ENCODE data around the gene PTPRG.

The PTPRG gene

GRCh38 chr3:62142331-62143085 lies 581.1 kb downstream of the PTPRG start:
- Histone ChIP-seq H3K27ac (ENCODE audit: poor library complexity, severe bottlenecking) (no peak overlapping the region), H3K36me3 (ENCODE audit: low read depth) (no peaks in the 10 kb centered on the region), H3K9me3 (ENCODE audit: severe bottlenecking) (no peaks in the 10 kb centered on the region), H3K4me1 (ENCODE audit: insufficient read depth, poor library complexity, severe bottlenecking) (no peaks in the 10 kb centered on the region), H3K27me3 (ENCODE audit: insufficient read depth, poor library complexity, severe bottlenecking) (no peaks in the 10 kb centered on the region), H3K4me3 (ENCODE audit: severe bottlenecking) (no peak overlapping the region)
- TF ChIP-seq CTCF (IDR thresholded peaks at IDR 0.05; ENCODE audit: poor library complexity, severe bottlenecking): no peak
- no peak for ATAC-seq (ENCODE audit: low read depth)
- DNase-seq (ENCODE audit: low spot score): no peak

GRCh38 chr3:62143843-62144450 lies 582.6 kb downstream of the PTPRG start:
- no peak overlapping the region for H3K4me3 ChIP-seq (ENCODE audit: severe bottlenecking)
- H3K36me3 ChIP-seq (ENCODE audit: low read depth): no peaks in the 10 kb centered on the region
- H3K27ac ChIP-seq (ENCODE audit: poor library complexity, severe bottlenecking): no peak overlapping the region
- ATAC-seq (ENCODE audit: low read depth) (no peak), DNase-seq (ENCODE audit: low spot score) (no peak)
- TF ChIP-seq CTCF (IDR thresholded peaks at IDR 0.05; ENCODE audit: poor library complexity, severe bottlenecking): no peak
- H3K27me3 ChIP-seq (ENCODE audit: insufficient read depth, poor library complexity, severe bottlenecking): no peaks in the 10 kb centered on the region
- H3K9me3 ChIP-seq (ENCODE audit: severe bottlenecking): no peaks in the 10 kb centered on the region
- no peaks in the 10 kb centered on the region for H3K4me1 ChIP-seq (ENCODE audit: insufficient read depth, poor library complexity, severe bottlenecking)

- Histone ChIP-seq H3K36me3 (ENCODE audit: low read depth) (no peaks in the 10 kb centered on the region), H3K4me1 (ENCODE audit: insufficient read depth, poor library complexity, severe bottlenecking) (no peaks in the 10 kb centered on the region), H3K27me3 (ENCODE audit: insufficient read depth, poor library complexity, severe bottlenecking) (no peaks in the 10 kb centered on the region), H3K9me3 (ENCODE audit: severe bottlenecking) (no peaks in the 10 kb centered on the region), H3K4me3 (ENCODE audit: severe bottlenecking) (no peak overlapping the region), H3K27ac (ENCODE audit: poor library complexity, severe bottlenecking) (no peak overlapping the region)
- DNase-seq (ENCODE audit: low spot score) (no peak), ATAC-seq (ENCODE audit: low read depth) (no peak)
- TF ChIP-seq CTCF (IDR thresholded peaks at IDR 0.05; ENCODE audit: poor library complexity, severe bottlenecking): no peak
Observed at GRCh38 chr3:62144482-62144881, 583.1 kb downstream of the PTPRG start.

- Histone ChIP-seq H3K36me3 (ENCODE audit: low read depth) (no peaks in the 10 kb centered on the region), H3K27me3 (ENCODE audit: insufficient read depth, poor library complexity, severe bottlenecking) (no peaks in the 10 kb centered on the region), H3K4me3 (ENCODE audit: severe bottlenecking) (no peak overlapping the region), H3K27ac (ENCODE audit: poor library complexity, severe bottlenecking) (no peak overlapping the region), H3K9me3 (ENCODE audit: severe bottlenecking) (no peaks in the 10 kb centered on the region), H3K4me1 (ENCODE audit: insufficient read depth, poor library complexity, severe bottlenecking) (no peaks in the 10 kb centered on the region)
- DNase-seq (ENCODE audit: low spot score): no peak
- no peak for ATAC-seq (ENCODE audit: low read depth)
- no peak for TF ChIP-seq CTCF (IDR thresholded peaks at IDR 0.05; ENCODE audit: poor library complexity, severe bottlenecking)
Observed at GRCh38 chr3:62145086-62145757, 583.9 kb downstream of the PTPRG start.

Measured in RWPE2 (cell line).